SIG-M5 treated with dmso at 0.1 percent for 504 hours (cell line): ENCODE data around the gene PTPRN2.

Experiments used
- DNase-seq: peaks from one replicate; lab custom pipeline; 2025; ENCODE audit not compliant: unreplicated experiment; lab: John Stamatoyannopoulos, UW

PTPRN2 gene

GRCh38 chr7:158111049-158111751 lies 476.4 kb downstream of the PTPRN2 start:
- peak; percentile 51 for DNase-seq

GRCh38 chr7:158110661-158111048 lies 477.0 kb downstream of the PTPRN2 start:
- DNase-seq, result no peak

- no peak for DNase-seq
Observed at GRCh38 chr7:158110034-158110590, 477.5 kb downstream of the PTPRN2 start.

- no peak for DNase-seq
Observed at GRCh38 chr7:158109364-158110033, 478.1 kb downstream of the PTPRN2 start.

GRCh38 chr7:158108646-158109293 lies 478.9 kb downstream of the PTPRN2 start:
- DNase-seq, result no peak

GRCh38 chr7:158107806-158108205 lies 479.8 kb downstream of the PTPRN2 start:
- DNase-seq, result no peak

- no peak for DNase-seq
Observed at GRCh38 chr7:158106272-158106671, 481.4 kb downstream of the PTPRN2 start.

GRCh38 chr7:158103378-158103777 lies 484.2 kb downstream of the PTPRN2 start:
- DNase-seq, result no peak

- DNase-seq, result no peak
Observed at GRCh38 chr7:158102897-158103296, 484.7 kb downstream of the PTPRN2 start.

GRCh38 chr7:158101821-158102450 lies 485.7 kb downstream of the PTPRN2 start:
- no peak for DNase-seq

- DNase-seq, result no peak
Observed at GRCh38 chr7:158098125-158099030, 489.2 kb downstream of the PTPRN2 start.

GRCh38 chr7:158097453-158098124 lies 490.0 kb downstream of the PTPRN2 start:
- DNase-seq, result no peak

GRCh38 chr7:158097106-158097452 lies 490.5 kb downstream of the PTPRN2 start:
- no peak for DNase-seq

GRCh38 chr7:158096582-158096981 lies 491.0 kb downstream of the PTPRN2 start:
- DNase-seq, result no peak

GRCh38 chr7:158094671-158095226 lies 492.9 kb downstream of the PTPRN2 start:
- no peak for DNase-seq

GRCh38 chr7:158094046-158094445 lies 493.6 kb downstream of the PTPRN2 start:
- DNase-seq, result no peak

- DNase-seq, result no peak
Observed at GRCh38 chr7:158093156-158093796, 494.3 kb downstream of the PTPRN2 start.

- DNase-seq, result no peak
Observed at GRCh38 chr7:158087196-158087595, 500.4 kb downstream of the PTPRN2 start.
